ENCODE data around the gene PMIS2. TPM values are rescaled to one million over a fixed set of nuclear protein-coding genes. Genes with fewer than 3 reads are reported as not detected.

The PMIS2 gene
- polyA plus RNA-seq, 3 donors, result not detected

DNA sequence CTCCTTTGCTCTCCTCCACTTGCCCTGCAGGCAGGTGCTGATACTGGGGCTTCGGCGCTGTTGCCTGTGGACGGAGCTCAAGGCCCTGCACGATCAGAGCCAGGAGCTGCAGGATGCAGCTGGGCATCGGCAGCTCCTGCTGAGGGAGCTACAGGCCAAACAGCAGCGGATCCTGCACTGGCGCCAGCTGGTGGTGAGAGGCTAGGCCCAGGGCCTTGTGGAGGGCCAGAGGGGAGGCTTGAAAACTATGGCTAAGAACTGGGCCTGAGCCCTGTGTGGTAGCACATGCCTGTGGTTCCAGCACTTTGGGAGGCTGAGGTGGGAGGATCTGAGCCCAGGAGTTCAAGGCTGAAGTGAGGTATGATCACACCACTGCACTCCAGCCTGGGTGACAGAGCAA is 32.9 kb downstream of the PMIS2 start:
- no peak for DNase-seq (ENCODE audit: extremely low read depth in 1 of 11, low read depth in 9 of 11, low spot score in 4 of 11)

DNA sequence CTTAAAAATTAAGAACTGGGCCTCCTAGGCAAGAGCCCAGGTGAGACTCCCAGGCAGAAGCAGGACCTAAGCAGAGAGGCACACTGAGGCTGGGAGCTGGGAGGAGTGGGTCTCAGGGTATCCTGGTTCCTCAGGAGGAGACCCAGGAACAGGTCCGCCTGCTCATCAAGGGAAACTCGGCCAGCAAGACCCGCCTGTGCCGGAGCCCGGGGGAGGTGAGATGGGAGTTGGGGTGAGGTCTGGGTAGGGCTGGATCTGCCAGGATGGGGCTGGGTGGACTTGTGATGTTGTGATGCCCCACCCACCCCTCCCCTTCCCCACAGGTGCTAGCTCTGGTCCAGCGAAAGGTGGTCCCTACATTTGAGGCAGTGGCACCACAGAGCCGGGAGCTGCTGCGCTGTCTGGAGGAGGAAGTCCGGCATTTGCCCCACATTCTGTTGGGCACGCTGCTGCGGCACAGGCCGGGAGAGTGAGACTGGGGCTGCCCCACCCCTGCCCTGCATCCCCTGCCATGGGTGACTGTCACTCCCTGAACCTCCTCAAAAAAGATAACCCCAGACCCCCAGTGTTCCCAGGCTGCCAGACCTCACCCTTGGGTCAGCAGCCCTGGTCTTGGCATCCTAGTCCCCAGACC is 33.4 kb downstream of the PMIS2 start:
- DNase-seq (ENCODE audit: extremely low read depth in 1 of 11, low read depth in 9 of 11, low spot score in 4 of 11), result no peak

GRCh38 chr19:35620001-35620400 is 34.0 kb downstream of the PMIS2 start:
- DNase-seq (ENCODE audit: extremely low read depth in 1 of 11, low read depth in 9 of 11, low spot score in 4 of 11), result no peak

- DNase-seq (ENCODE audit: extremely low read depth in 1 of 11, low read depth in 9 of 11, low spot score in 4 of 11), result no peak
Measured at GRCh38 chr19:35621708-35622107, 35.7 kb downstream of the PMIS2 start.

- no peak for DNase-seq (ENCODE audit: extremely low read depth in 1 of 11, low read depth in 9 of 11, low spot score in 4 of 11)
Measured at GRCh38 chr19:35622750-35623149, 36.8 kb downstream of the PMIS2 start.

GRCh38 chr19:35623327-35624010 is 37.5 kb downstream of the PMIS2 start:
- no peak for DNase-seq (ENCODE audit: extremely low read depth in 1 of 11, low read depth in 9 of 11, low spot score in 4 of 11)

DNA sequence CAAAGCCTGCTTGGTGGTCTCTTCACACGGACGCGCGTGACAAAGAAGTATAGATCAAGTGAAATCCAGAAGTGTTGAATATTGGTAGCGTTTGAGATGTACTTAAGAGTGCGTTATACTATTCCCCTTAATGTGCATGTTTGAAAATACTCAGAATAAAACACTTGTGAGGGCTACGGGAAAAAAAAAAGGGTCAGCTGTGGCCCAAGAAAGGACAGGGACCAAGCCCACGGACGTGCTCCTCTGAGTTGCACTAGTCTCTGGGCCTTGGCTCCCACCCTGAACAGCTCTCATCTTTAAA is 42.2 kb downstream of the PMIS2 start:
- no peak for DNase-seq (ENCODE audit: extremely low read depth in 1 of 11, low read depth in 9 of 11, low spot score in 4 of 11)

DNA sequence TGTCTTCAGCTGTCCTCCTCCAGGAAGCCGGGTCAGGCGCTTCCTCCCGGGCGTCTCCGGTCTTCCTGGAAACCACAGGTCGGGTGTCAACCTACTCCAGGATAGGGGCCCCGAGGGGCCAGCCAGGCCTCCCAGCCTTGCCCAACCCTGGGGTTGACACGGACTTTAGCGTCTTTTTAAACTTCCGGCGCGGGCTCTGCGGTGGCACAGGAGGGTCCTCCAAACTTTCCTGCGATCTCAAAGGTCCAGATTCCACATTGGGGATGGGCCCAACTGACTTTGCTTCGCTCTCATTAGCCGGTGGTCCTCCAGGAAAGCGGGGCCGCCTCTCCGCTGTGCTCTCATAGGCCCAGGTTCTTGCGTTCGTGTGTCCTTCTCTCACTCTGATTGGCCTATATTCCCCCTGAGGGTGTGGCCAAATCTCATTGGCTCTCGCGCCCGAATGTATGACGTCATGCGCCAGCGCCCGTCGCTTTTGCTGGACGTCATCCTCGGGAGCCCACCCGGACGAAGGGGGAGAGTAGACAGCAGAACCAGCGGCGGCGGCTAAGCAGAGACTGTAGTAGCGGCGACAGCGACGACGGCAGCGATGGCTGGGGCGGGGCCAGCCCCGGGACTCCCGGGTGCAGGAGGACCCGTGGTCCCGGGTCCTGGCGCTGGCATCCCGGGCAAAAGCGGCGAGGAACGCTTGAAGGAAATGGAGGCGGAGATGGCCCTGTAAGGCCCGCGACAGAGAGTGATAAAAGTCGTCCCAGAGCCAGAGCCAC is 42.8 kb downstream of the PMIS2 start, which contains the start of gene RBM42:
RBM42 (plus strand) TSS at position 472 of the 767 bp plus-strand sequence; CDS start at position 590, 118 bp downstream.
- peak; percentile 97 to 99 (median 99) for DNase-seq (ENCODE audit: extremely low read depth in 1 of 11, low read depth in 9 of 11, low spot score in 4 of 11)

DNA sequence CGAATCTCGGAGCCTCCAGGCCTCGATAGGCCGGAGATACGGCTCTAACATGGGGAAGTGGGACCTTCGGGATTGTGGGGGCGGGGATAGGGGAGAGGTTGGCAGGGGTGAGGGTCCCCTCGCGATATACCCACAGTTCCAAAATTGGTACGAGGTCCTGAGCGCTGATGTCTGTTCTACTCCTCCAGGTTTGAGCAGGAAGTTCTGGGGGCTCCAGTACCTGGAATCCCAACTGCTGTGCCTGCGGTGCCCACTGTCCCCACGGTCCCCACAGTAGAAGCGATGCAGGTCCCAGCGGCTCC is 43.3 kb downstream of the PMIS2 start:
- DNase-seq (ENCODE audit: extremely low read depth in 1 of 11, low read depth in 9 of 11, low spot score in 4 of 11), result no peak

GRCh38 chr19:35633727-35634440 is 47.9 kb downstream of the PMIS2 start:
- DNase-seq (ENCODE audit: extremely low read depth in 1 of 11, low read depth in 9 of 11, low spot score in 4 of 11), result no peak

GRCh38 chr19:35636651-35637050 is 50.7 kb downstream of the PMIS2 start:
- DNase-seq (ENCODE audit: extremely low read depth in 1 of 11, low read depth in 9 of 11, low spot score in 4 of 11), result no peak

Other genes starting within 250 kb of the PMIS2 start
- under 1 TPM; 0.25 to 0.53 (median 0.52) TPM for gene FFAR1, start 238.3 kb upstream of the PMIS2 start, polyA plus RNA-seq (ENCODE audit: insufficient read length in 3 of 3)
- gene FFAR3, start 227.7 kb upstream of the PMIS2 start, polyA plus RNA-seq (ENCODE audit: insufficient read length in 3 of 3), result under 1 TPM; 0.11 to 0.20 (median 0.17) TPM
- gene GPR42, start 215.1 kb upstream of the PMIS2 start, polyA plus RNA-seq (ENCODE audit: insufficient read length in 3 of 3), result not detected
- under 1 TPM; 0.32 to 0.84 (median 0.55) TPM for gene FFAR2, start 137.9 kb upstream of the PMIS2 start, polyA plus RNA-seq (ENCODE audit: insufficient read length in 3 of 3)
- 1 to 10 TPM in 2 of 3 donors, under 1 TPM in 1; 0.40 to 1.5 (median 1.1) TPM for gene KRTDAP, start 95.7 kb upstream of the PMIS2 start, polyA plus RNA-seq (ENCODE audit: insufficient read length in 3 of 3)
- gene DMKN, start 72.5 kb upstream of the PMIS2 start, polyA plus RNA-seq (ENCODE audit: insufficient read length in 3 of 3), result 100 to 1,000 TPM in 1 of 3 donors, 10 to 100 TPM in 2; 69.7 to 129 (median 73.6) TPM
- gene SBSN, start 57.9 kb upstream of the PMIS2 start, polyA plus RNA-seq (ENCODE audit: insufficient read length in 3 of 3), result under 1 TPM in 1 of 3 donors, not detected in 2; 0.09 TPM
- not detected for gene GAPDHS, start 52.7 kb upstream of the PMIS2 start, polyA plus RNA-seq (ENCODE audit: insufficient read length in 3 of 3)
- 10 to 100 TPM; 81.4 to 99.2 (median 94.4) TPM for gene TMEM147, start 40.5 kb upstream of the PMIS2 start, polyA plus RNA-seq (ENCODE audit: insufficient read length in 3 of 3)
- gene ATP4A, start 22.5 kb upstream of the PMIS2 start, polyA plus RNA-seq (ENCODE audit: insufficient read length in 3 of 3), result under 1 TPM in 1 of 3 donors, not detected in 2; 0.11 TPM
- 10 to 100 TPM; 24.0 to 30.8 (median 28.4) TPM for gene HAUS5, start 26.6 kb downstream of the PMIS2 start, polyA plus RNA-seq (ENCODE audit: insufficient read length in 3 of 3)
- gene RBM42, start 42.9 kb downstream of the PMIS2 start, polyA plus RNA-seq (ENCODE audit: insufficient read length in 3 of 3), result 10 to 100 TPM; 48.2 to 83.4 (median 69.0) TPM
- gene ETV2, start 55.6 kb downstream of the PMIS2 start, polyA plus RNA-seq (ENCODE audit: insufficient read length in 3 of 3), result 1 to 10 TPM; 1.6 to 2.6 (median 2.0) TPM
- 100 to 1,000 TPM; 284 to 381 (median 334) TPM for gene COX6B1, start 62.1 kb downstream of the PMIS2 start, polyA plus RNA-seq (ENCODE audit: insufficient read length in 3 of 3)
- 1 to 10 TPM; 5.1 to 7.6 (median 6.0) TPM for gene UPK1A, start 80.3 kb downstream of the PMIS2 start, polyA plus RNA-seq (ENCODE audit: insufficient read length in 3 of 3)
- gene ZBTB32, start 118.4 kb downstream of the PMIS2 start, polyA plus RNA-seq (ENCODE audit: insufficient read length in 3 of 3), result under 1 TPM; 0.20 to 0.98 (median 0.40) TPM
- 10 to 100 TPM; 31.2 to 39.1 (median 37.6) TPM for gene KMT2B, start 131.8 kb downstream of the PMIS2 start, polyA plus RNA-seq (ENCODE audit: insufficient read length in 3 of 3)
- gene IGFLR1, start 156.3 kb downstream of the PMIS2 start, polyA plus RNA-seq (ENCODE audit: insufficient read length in 3 of 3), result 1 to 10 TPM; 3.3 to 5.6 (median 5.1) TPM
- gene U2AF1L4, start 159.2 kb downstream of the PMIS2 start, polyA plus RNA-seq (ENCODE audit: insufficient read length in 3 of 3), result 10 to 100 TPM; 12.8 to 19.3 (median 19.0) TPM
- 10 to 100 TPM; 59.6 to 66.5 (median 65.4) TPM for gene PSENEN, start 159.5 kb downstream of the PMIS2 start, polyA plus RNA-seq (ENCODE audit: insufficient read length in 3 of 3)
- gene LIN37, start 162.4 kb downstream of the PMIS2 start, polyA plus RNA-seq (ENCODE audit: insufficient read length in 3 of 3), result 10 to 100 TPM; 12.5 to 12.9 (median 12.6) TPM
- gene HSPB6, start 170.9 kb downstream of the PMIS2 start, polyA plus RNA-seq (ENCODE audit: insufficient read length in 3 of 3), result 10 to 100 TPM; 18.4 to 27.8 (median 22.7) TPM
- 10 to 100 TPM; 14.5 to 23.7 (median 16.3) TPM for gene PROSER3, start 172.0 kb downstream of the PMIS2 start, polyA plus RNA-seq (ENCODE audit: insufficient read length in 3 of 3)
- 10 to 100 TPM; 17.7 to 45.7 (median 33.6) TPM for gene ARHGAP33, start 189.4 kb downstream of the PMIS2 start, polyA plus RNA-seq (ENCODE audit: insufficient read length in 3 of 3)
- 10 to 100 TPM; 28.7 to 50.1 (median 42.4) TPM for gene PRODH2, start 226.7 kb downstream of the PMIS2 start, polyA plus RNA-seq (ENCODE audit: insufficient read length in 3 of 3)